Measurements from ENCODE around the gene FAM53B. TPM values are rescaled to one million over a fixed set of nuclear protein-coding genes. Genes with fewer than 3 reads are reported as not detected.

Gene FAM53B
- total and polyA plus RNA-seq, 7 donors, result 9.6 to 36.6 (median 34.2) TPM

DNA sequence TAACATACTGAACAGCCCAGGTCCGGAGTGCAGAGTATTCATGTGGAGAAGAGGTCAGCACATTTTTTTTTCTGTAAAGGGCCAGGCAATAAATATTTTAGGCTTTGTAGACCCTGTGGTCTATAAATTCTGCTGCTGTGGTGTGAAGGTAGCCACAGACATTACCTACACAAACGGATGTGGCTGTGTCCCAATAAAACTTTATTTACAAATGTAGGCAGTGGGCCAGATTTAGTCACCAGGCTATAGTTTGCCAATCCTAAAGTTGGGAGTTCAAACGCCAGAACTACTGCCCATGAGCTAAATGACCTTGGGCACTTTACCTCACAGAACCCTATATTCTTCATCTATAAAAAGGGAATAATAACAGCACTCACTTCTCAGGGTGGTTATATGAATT lies 13.4 kb downstream of the FAM53B start:
- H3K27ac ChIP-seq, result peak overlapping the region in 3 of 4 donors; percentile 86 to 94 (median 90)
- H3K4me1 ChIP-seq, result peaks cover 0 to 97% (median 84%) of the 10 kb centered on the region in 4 donors
- no peaks in the 10 kb centered on the region for H3K9me3 ChIP-seq
- no peak overlapping the region for H3K4me3 ChIP-seq
- TF ChIP-seq EP300 (IDR thresholded peaks at IDR 0.05), result no peak
- TF ChIP-seq, protein P1, sequence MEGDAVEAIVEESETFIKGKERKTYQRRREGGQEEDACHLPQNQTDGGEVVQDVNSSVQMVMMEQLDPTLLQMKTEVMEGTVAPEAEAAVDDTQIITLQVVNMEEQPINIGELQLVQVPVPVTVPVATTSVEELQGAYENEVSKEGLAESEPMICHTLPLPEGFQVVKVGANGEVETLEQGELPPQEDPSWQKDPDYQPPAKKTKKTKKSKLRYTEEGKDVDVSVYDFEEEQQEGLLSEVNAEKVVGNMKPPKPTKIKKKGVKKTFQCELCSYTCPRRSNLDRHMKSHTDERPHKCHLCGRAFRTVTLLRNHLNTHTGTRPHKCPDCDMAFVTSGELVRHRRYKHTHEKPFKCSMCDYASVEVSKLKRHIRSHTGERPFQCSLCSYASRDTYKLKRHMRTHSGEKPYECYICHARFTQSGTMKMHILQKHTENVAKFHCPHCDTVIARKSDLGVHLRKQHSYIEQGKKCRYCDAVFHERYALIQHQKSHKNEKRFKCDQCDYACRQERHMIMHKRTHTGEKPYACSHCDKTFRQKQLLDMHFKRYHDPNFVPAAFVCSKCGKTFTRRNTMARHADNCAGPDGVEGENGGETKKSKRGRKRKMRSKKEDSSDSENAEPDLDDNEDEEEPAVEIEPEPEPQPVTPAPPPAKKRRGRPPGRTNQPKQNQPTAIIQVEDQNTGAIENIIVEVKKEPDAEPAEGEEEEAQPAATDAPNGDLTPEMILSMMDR (IDR thresholded peaks at IDR 0.05), result no peak
- no peak for TF ChIP-seq POLR2A (IDR thresholded peaks at IDR 0.05)
- no peak for TF ChIP-seq POLR2AphosphoS5 (IDR thresholded peaks at IDR 0.05)
- intact Hi-C loops (cut with DNase I), result no loop called here
- H3K36me3 ChIP-seq, result no peaks in the 10 kb centered on the region
- H3K27me3 ChIP-seq, result no peaks in the 10 kb centered on the region
- WGBS, 2 donors, result 39 to 73% methylated on average over 3 of the region's 3 CpGs
- DNase-seq, result no peak

GRCh38 chr10:124728830-124729661 lies 15.1 kb downstream of the FAM53B start:
- Histone ChIP-seq H3K4me3 (no peak overlapping the region), H3K4me1 (peaks cover 0 to 97% (median 79%) of the 10 kb centered on the region in 4 donors), H3K27me3 (no peaks in the 10 kb centered on the region), H3K36me3 (no peaks in the 10 kb centered on the region), H3K9me3 (no peaks in the 10 kb centered on the region), H3K27ac (peak overlapping the region; percentile 35 to 94 (median 69))
- TF ChIP-seq, protein P1 (IDR thresholded peaks at IDR 0.05), result no peak
- peak in 2 of 4 donors; percentile 9 to 13 for TF ChIP-seq POLR2AphosphoS5 (IDR thresholded peaks at IDR 0.05)
- no peak for TF ChIP-seq EP300 (IDR thresholded peaks at IDR 0.05)
- no peak for TF ChIP-seq POLR2A (IDR thresholded peaks at IDR 0.05)
- 51 to 53% methylated on average over 8 of the region's 8 CpGs for WGBS, 2 donors
- intact Hi-C loops (cut with DNase I), result no loop called here
- DNase-seq, result no peak

GRCh38 chr10:124728071-124728829 lies 15.9 kb downstream of the FAM53B start:
- DNase-seq, result no peak
- WGBS, 2 donors, result 50 to 65% methylated on average over 14 of the region's 14 CpGs
- no peaks in the 10 kb centered on the region for H3K9me3 ChIP-seq
- intact Hi-C loops (cut with DNase I), result no loop called here
- TF ChIP-seq POLR2A (IDR thresholded peaks at IDR 0.05) (no peak), POLR2AphosphoS5 (IDR thresholded peaks at IDR 0.05) (peak in 1 of 4 donors; percentile 10), EP300 (IDR thresholded peaks at IDR 0.05) (peak in 2 of 4 donors; percentile 60 to 62)
- TF ChIP-seq, protein P1 (IDR thresholded peaks at IDR 0.05), result no peak
- H3K4me3 ChIP-seq, result no peak overlapping the region
- no peaks in the 10 kb centered on the region for H3K36me3 ChIP-seq
- no peaks in the 10 kb centered on the region for H3K27me3 ChIP-seq
- peak overlapping the region; percentile 52 to 94 (median 69) for H3K27ac ChIP-seq
- H3K4me1 ChIP-seq, result peaks cover 0 to 97% (median 79%) of the 10 kb centered on the region in 4 donors

- peaks cover 0 to 97% (median 79%) of the 10 kb centered on the region in 4 donors for H3K4me1 ChIP-seq
- intact Hi-C loops (cut with DNase I), result no loop called here
- TF ChIP-seq, protein P1 (IDR thresholded peaks at IDR 0.05), result no peak
- no peak for TF ChIP-seq POLR2AphosphoS5 (IDR thresholded peaks at IDR 0.05)
- TF ChIP-seq POLR2A (IDR thresholded peaks at IDR 0.05), result no peak
- no peak for TF ChIP-seq EP300 (IDR thresholded peaks at IDR 0.05)
- H3K27ac ChIP-seq, result peak overlapping the region; percentile 52 to 94 (median 69)
- H3K27me3 ChIP-seq, result no peaks in the 10 kb centered on the region
- 24 to 67% methylated on average over 6 of the region's 6 CpGs for WGBS, 2 donors
- H3K9me3 ChIP-seq, result no peaks in the 10 kb centered on the region
- H3K36me3 ChIP-seq, result no peaks in the 10 kb centered on the region
- no peak overlapping the region for H3K4me3 ChIP-seq
- DNase-seq, result no peak
Measured at GRCh38 chr10:124727361-124727960, 16.7 kb downstream of the FAM53B start.
